HuH-7 (cell line): ENCODE data around the gene RNF40.

Source experiments
- DNase-seq: peaks from one replicate; pipeline ENCODE4 v3.0.0; 2011; ENCODE audit warnings: low spot score

The RNF40 gene

GRCh38 chr16:30762991-30763725 is 1.0 kb downstream of the RNF40 start:
- DNase-seq, result no peak

GRCh38 chr16:30764086-30764485 is 2.0 kb downstream of the RNF40 start:
- DNase-seq, result no peak

- no peak for DNase-seq
Measured at GRCh38 chr16:30764816-30765465, 2.8 kb downstream of the RNF40 start.

GRCh38 chr16:30766206-30766932 is 4.2 kb downstream of the RNF40 start:
- DNase-seq, result no peak

- no peak for DNase-seq
Measured at GRCh38 chr16:30766933-30767284, 4.8 kb downstream of the RNF40 start.

- no peak for DNase-seq
Measured at GRCh38 chr16:30767767-30768465, 5.8 kb downstream of the RNF40 start.

GRCh38 chr16:30768583-30769181 is 6.6 kb downstream of the RNF40 start:
- no peak for DNase-seq

GRCh38 chr16:30769379-30770089 is 7.4 kb downstream of the RNF40 start:
- DNase-seq, result no peak

GRCh38 chr16:30771726-30772125 is 9.6 kb downstream of the RNF40 start:
- no peak for DNase-seq

- DNase-seq, result no peak
Measured at GRCh38 chr16:30773826-30774225, 11.7 kb downstream of the RNF40 start.

GRCh38 chr16:30774367-30775130 is 12.4 kb downstream of the RNF40 start:
- DNase-seq, result no peak

GRCh38 chr16:30775131-30775391 is 12.9 kb downstream of the RNF40 start:
- DNase-seq, result no peak

- peak; percentile 95 for DNase-seq
Measured at GRCh38 chr16:30775392-30776188, 13.5 kb downstream of the RNF40 start.

GRCh38 chr16:30777591-30778297 is 15.6 kb downstream of the RNF40 start:
- DNase-seq, result no peak

GRCh38 chr16:30778549-30779244 is 16.6 kb downstream of the RNF40 start:
- DNase-seq, result no peak

- no peak for DNase-seq
Measured at GRCh38 chr16:30779596-30779995, 17.5 kb downstream of the RNF40 start.

GRCh38 chr16:30780021-30780420 is 17.9 kb downstream of the RNF40 start:
- DNase-seq, result no peak

GRCh38 chr16:30780549-30780948 is 18.4 kb downstream of the RNF40 start:
- no peak for DNase-seq
